ENCODE results near the gene AMOTL1.

Gene AMOTL1

DNA sequence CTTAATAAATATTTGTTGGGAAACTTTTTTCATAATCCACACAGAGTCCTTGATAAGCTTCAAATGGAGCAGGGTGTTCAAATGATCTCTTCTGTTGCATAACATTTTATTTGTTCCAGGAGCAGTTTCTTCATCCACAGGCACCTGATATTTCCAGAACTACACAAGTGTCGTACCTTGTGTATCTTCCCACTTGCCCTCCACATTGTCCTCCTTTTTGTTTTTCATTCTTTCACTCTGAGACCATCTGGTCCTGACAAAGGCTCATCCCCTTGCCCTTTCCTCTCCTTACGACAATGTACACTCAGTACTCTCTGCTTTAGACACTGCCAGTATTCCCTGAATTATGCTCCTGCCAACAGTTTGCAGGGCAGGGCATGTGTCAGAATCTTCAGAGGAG lies 5.2 kb upstream of the AMOTL1 start:
- no peak for DNase-seq (ENCODE audit: low spot score)
- TF ChIP-seq, protein P1, sequence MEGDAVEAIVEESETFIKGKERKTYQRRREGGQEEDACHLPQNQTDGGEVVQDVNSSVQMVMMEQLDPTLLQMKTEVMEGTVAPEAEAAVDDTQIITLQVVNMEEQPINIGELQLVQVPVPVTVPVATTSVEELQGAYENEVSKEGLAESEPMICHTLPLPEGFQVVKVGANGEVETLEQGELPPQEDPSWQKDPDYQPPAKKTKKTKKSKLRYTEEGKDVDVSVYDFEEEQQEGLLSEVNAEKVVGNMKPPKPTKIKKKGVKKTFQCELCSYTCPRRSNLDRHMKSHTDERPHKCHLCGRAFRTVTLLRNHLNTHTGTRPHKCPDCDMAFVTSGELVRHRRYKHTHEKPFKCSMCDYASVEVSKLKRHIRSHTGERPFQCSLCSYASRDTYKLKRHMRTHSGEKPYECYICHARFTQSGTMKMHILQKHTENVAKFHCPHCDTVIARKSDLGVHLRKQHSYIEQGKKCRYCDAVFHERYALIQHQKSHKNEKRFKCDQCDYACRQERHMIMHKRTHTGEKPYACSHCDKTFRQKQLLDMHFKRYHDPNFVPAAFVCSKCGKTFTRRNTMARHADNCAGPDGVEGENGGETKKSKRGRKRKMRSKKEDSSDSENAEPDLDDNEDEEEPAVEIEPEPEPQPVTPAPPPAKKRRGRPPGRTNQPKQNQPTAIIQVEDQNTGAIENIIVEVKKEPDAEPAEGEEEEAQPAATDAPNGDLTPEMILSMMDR (IDR thresholded peaks at IDR 0.05; ENCODE audit: extremely low read depth, insufficient read depth, missing control alignments): no peak
- in situ Hi-C loops (cut with MboI; ENCODE audit: low pct_unique_long_range_greater_than_20kb, low sequenced_read_pairs, unreplicated experiment): no loop called here

DNA sequence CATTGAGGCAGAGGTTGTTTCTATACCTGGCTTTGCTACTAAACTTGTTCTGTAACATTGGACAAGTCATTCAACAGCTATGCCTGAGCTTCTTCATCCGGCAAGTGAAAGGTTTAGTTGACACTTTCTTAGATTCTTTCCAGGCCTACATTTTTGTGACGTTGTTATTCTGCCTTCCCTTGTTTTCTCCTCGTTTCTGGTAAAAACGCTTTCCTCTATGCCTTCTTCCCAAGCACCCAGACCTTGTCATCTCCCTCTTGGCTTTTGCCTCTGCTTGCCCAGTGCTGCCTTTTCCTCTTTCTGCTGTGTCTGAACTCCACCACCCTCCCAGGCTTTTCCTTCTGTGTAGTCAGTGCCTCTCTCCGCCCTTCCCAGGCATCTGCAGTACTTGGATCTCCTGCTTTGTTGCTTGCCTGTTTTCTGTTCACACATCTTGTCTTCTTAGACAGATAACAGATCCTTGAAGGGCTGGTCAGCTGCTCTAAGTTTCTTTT lies 1.4 kb upstream of the AMOTL1 start:
- DNase-seq (ENCODE audit: low spot score): no peak
- in situ Hi-C loops (cut with MboI; ENCODE audit: low pct_unique_long_range_greater_than_20kb, low sequenced_read_pairs, unreplicated experiment): no loop called here
- TF ChIP-seq, protein P1 (IDR thresholded peaks at IDR 0.05; ENCODE audit: extremely low read depth, insufficient read depth, missing control alignments): no peak

DNA sequence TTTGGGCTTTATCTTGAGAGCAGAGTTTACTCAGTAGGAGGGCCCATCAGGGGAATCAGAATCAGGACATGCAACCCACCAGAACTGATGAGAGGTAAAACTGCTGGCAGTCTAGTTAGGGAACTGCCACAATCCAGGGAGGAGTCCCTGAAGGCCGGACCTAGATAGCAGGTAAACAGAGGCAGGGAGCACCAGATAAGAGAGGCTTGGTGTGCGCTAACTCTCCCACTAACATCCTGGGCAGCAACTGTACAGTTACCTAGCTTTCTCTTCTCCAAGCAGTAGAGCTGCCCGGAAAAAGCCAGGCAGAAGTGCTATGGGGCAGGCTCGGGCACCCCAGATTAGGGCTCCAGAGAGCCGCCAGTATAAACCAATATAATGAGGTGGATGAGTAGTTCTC lies 865 bp upstream of the AMOTL1 start:
- in situ Hi-C loops (cut with MboI; ENCODE audit: low pct_unique_long_range_greater_than_20kb, low sequenced_read_pairs, unreplicated experiment): no loop called here
- DNase-seq (ENCODE audit: low spot score): no peak
- TF ChIP-seq, protein P1 (IDR thresholded peaks at IDR 0.05; ENCODE audit: extremely low read depth, insufficient read depth, missing control alignments): no peak

DNA sequence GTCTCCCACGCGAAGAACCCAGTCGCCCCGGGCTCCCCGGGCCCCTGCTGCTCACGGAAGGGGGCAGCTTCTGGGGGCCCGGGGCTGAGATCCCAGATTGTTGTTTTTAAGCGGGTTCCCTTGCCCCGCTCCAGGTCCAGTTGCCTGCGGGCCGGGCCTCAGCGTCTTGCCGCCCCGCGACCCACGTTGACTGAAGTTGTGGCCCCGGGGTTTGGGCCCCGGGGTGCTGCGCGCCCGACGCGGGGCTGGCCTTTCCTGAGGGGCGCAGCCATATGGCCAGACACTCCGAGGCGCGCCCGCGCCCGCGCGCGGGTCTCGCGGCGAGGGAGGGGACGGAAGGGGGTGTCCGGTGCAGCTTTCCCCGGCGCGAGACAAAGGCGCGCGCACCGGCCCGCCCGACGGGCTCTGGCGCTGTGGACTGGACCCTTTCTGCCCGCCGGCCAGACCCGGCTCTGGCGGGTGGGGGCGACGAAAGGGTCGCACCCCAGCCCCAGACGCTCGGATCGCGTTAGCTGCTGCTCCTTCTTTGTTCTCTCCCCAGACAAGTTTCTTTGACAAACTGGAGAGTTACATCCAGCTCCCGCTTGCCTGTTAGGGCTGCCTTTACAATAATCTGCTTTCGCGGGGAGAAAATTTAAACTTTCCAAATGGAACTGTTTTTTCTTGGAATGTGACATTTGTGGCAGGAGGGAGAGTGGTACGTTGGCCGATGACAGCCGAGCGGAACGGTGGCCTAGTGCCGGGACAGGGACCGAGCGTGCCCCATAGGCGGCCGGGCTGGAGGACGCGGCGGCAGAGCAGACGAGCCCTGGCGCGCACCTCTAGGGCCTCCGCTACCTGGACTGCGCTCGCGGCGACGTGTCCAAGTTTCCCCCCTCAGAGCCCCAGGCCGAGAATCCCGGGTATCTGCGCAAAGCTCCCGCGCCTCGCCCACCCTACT lies 716 bp downstream of the AMOTL1 start:
- in situ Hi-C loops (cut with MboI; ENCODE audit: low pct_unique_long_range_greater_than_20kb, low sequenced_read_pairs, unreplicated experiment): no loop called here
- TF ChIP-seq, protein P1 (IDR thresholded peaks at IDR 0.05; ENCODE audit: extremely low read depth, insufficient read depth, missing control alignments): no peak
- peak; percentile 23 for DNase-seq (ENCODE audit: low spot score)

DNA sequence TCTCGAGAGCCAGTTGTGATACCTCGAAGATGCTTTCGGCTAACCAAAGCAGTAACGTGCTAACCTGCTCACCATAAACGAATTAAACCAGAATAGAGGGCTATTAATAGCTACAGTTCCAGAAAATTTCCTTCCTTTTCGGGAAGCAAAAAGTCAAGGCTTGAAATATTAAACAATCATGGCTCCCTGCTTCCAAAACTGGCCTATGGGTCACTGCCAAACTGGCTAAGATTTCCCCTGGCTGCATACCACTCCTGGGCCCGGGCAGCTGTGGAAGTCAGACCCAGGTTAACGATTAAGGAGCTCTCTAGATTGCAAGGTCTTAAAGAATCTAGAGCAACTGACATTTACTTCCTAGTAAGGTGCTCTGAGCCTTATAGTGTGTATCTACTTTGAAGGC lies 1.7 kb downstream of the AMOTL1 start:
- TF ChIP-seq, protein P1 (IDR thresholded peaks at IDR 0.05; ENCODE audit: extremely low read depth, insufficient read depth, missing control alignments): no peak
- in situ Hi-C loops (cut with MboI; ENCODE audit: low pct_unique_long_range_greater_than_20kb, low sequenced_read_pairs, unreplicated experiment): no loop called here
- DNase-seq (ENCODE audit: low spot score): no peak

DNA sequence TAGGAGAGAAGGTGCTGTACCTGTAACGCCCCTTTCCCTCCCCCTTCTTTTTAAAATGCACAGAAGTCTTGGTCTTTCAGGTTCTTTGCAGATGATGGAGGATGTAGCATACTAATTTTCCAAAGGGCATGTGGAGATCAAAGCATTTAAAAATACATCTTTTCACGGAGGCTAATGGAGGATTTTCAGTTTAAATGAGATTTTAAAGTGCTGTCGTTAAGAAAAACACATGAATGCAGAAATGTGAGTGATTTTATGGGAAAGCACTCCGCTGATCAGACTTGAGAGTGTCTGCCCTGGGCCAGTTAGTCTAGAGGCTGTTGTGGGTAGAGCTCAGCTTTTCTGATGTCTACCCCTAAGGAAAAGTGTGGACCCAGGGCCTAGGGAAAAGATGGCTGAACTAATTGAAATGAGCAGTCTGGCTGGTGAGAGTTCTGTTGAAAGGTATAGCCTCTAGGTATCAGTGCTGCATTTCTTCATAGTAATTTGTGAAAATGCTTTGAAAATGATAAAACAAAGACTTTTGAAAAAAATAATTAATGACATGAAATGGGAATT lies 2.5 kb downstream of the AMOTL1 start:
- in situ Hi-C loops (cut with MboI; ENCODE audit: low pct_unique_long_range_greater_than_20kb, low sequenced_read_pairs, unreplicated experiment): no loop called here
- no peak for DNase-seq (ENCODE audit: low spot score)
- TF ChIP-seq, protein P1 (IDR thresholded peaks at IDR 0.05; ENCODE audit: extremely low read depth, insufficient read depth, missing control alignments): no peak
